CD14-positive monocyte (primary cell): Measurements from ENCODE around the gene METTL15. TPM values are rescaled to one million over a fixed set of nuclear protein-coding genes. Genes with fewer than 3 reads are reported as not detected.
"Not testable (repeated sequence)": the region's sequence is repeated elsewhere in the genome, so short reads cannot be mapped to it uniquely, and the experiment has no call there.

Source experiments
- DNase-seq, 3 donors: peaks; one replicate each; pipeline ENCODE4 v3.0.0-alpha.2; 2011 to 2022
- H2AFZ ChIP-seq: 2 replicates; pipeline ENCODE4 v1.6.0; 2012; ENCODE audit warnings: mild to moderate bottlenecking, low read depth, low read length, inconsistent platforms; ENCODE audit not compliant: insufficient read depth, poor library complexity, severe bottlenecking
- H3K27ac ChIP-seq, 2 donors: 1 replicate in 1 of 2; 2 replicates in 1 of 2; pipeline ENCODE4 v1.5.1; 2012 to 2013; ENCODE audit warnings: low read length in 2 of 2, control low read depth in 1 of 2, inconsistent platforms in 1 of 2, low read depth in 1 of 2, mild to moderate bottlenecking in 1 of 2
- H3K27me3 ChIP-seq, 2 donors: one replicate each; pipeline versions ENCODE4 v1.6.0 to v1.6.1; 2011 to 2013; ENCODE audit warnings: low read length in 2 of 2; ENCODE audit not compliant: control insufficient read depth in 2 of 2, insufficient read depth in 2 of 2
- H3K36me3 ChIP-seq, 2 donors: replicated peaks in 1 of 2; 1 replicate in 1 of 2; 2 replicates in 1 of 2; pipeline versions ENCODE4 v1.5.1 to v1.6.1; 2012 to 2013; ENCODE audit warnings: low read length in 2 of 2, control low read depth in 1 of 2, inconsistent platforms in 1 of 2, mild to moderate bottlenecking in 1 of 2; ENCODE audit not compliant: insufficient read depth in 2 of 2, control insufficient read depth in 1 of 2
- H3K4me1 ChIP-seq, 2 donors: 1 replicate in 1 of 2; 2 replicates in 1 of 2; pipeline versions ENCODE4 v1.5.1 to v1.6.1; 2012 to 2013; ENCODE audit warnings: low read length in 2 of 2, control low read depth in 1 of 2, inconsistent platforms in 1 of 2, mild to moderate bottlenecking in 1 of 2, moderate library complexity in 1 of 2; ENCODE audit not compliant: insufficient read depth in 2 of 2, control insufficient read depth in 1 of 2
- H3K4me2 ChIP-seq: replicated peaks from 2 replicates; pipeline ENCODE3; 2012; ENCODE audit warnings: low read length, moderate library complexity, mild to moderate bottlenecking; ENCODE audit not compliant: poor library complexity, severe bottlenecking; ENCODE audit errors: extremely low read depth
- H3K4me3 ChIP-seq, 3 experiments: fragments of 200-600 bp in 1 of 3; sonication (generic) in 1 of 3; replicated peaks in 1 of 3; 1 replicate in 2 of 3; 2 replicates in 1 of 3; pipeline ENCODE4 v1.5.1; 2011 to 2013; ENCODE audit warnings: low read length in 3 of 3, mild to moderate bottlenecking in 3 of 3, control low read depth in 2 of 3, low read depth in 2 of 3, inconsistent platforms in 1 of 3, moderate library complexity in 1 of 3
- H3K79me2 ChIP-seq: 2 replicates; pipeline ENCODE4 v1.6.0; 2012; ENCODE audit warnings: mild to moderate bottlenecking, control low read depth, inconsistent platforms, low read length, moderate library complexity; ENCODE audit not compliant: insufficient read depth
- H3K9ac ChIP-seq: 2 replicates; pipeline ENCODE4 v1.6.0; 2017; ENCODE audit warnings: low read length, mild to moderate bottlenecking; ENCODE audit not compliant: insufficient read depth, poor library complexity, severe bottlenecking
- H3K9me3 ChIP-seq, 2 donors: replicated peaks in 1 of 2; 1 replicate in 1 of 2; 2 replicates in 1 of 2; pipeline versions ENCODE4 v1.5.1 to v1.6.1; 2012 to 2013; ENCODE audit warnings: low read length in 2 of 2, control low read depth in 1 of 2; ENCODE audit not compliant: control insufficient read depth in 1 of 2, insufficient read depth in 1 of 2
- H4K20me1 ChIP-seq: 2 replicates; pipeline ENCODE4 v1.6.0; 2012; ENCODE audit warnings: mild to moderate bottlenecking, low read length, control low read depth, moderate library complexity; ENCODE audit not compliant: insufficient read depth
- H3K27ac Mint-ChIP-seq, 7 donors: one replicate each; pipeline ENCODE4 v1.8.0; 2020; ENCODE audit warnings: mild to moderate bottlenecking in 7 of 7, mixed read lengths in 7 of 7, moderate library complexity in 6 of 7, inconsistent platforms in 2 of 7
- H3K27me3 Mint-ChIP-seq, 3 donors: one replicate each; pipeline ENCODE4 v1.8.0; 2021 to 2022; ENCODE audit warnings: low read depth in 3 of 3, mild to moderate bottlenecking in 3 of 3, mixed read lengths in 3 of 3, moderate library complexity in 3 of 3, inconsistent platforms in 1 of 3
- H3K36me3 Mint-ChIP-seq, 2 donors: one replicate each; pipeline ENCODE4 v1.8.0; 2020; ENCODE audit warnings: mixed read lengths in 2 of 2, inconsistent platforms in 1 of 2, mild to moderate bottlenecking in 1 of 2
- H3K4me1 Mint-ChIP-seq: one replicate; pipeline ENCODE4 v1.8.0; 2020; ENCODE audit warnings: mild to moderate bottlenecking, mixed read lengths
- H3K4me3 Mint-ChIP-seq, 2 donors: one replicate each; pipeline ENCODE4 v1.8.0; 2020; ENCODE audit warnings: mild to moderate bottlenecking in 2 of 2, mixed read lengths in 2 of 2, moderate library complexity in 1 of 2
- H3K9me3 Mint-ChIP-seq, 7 donors: one replicate each; pipeline ENCODE4 v1.8.0; 2020 to 2022; ENCODE audit warnings: mixed read lengths in 7 of 7, mild to moderate bottlenecking in 6 of 7, moderate library complexity in 6 of 7, inconsistent platforms in 2 of 7
- CTCF ChIP-seq: fragments of 200-600 bp; IDR thresholded peaks from one replicate; pipeline ENCODE4 v1.8.0; 2022; ENCODE audit warnings: antibody characterized with exemption, mild to moderate bottlenecking
- WGBS: methylation state at CpG from one replicate; pipeline ENCODE4 v1.1.5; 2013; ENCODE audit warnings: missing lambda C conversion rate; ENCODE audit not compliant: insufficient coverage; 5-methylcytosine and 5-hydroxymethylcytosine counted together
- intact Hi-C, 2 donors: fragments of 100-400 bp; cut with micrococcal nuclease; formaldehyde crosslinking; loops; one replicate each; pipeline versions ENCODE4 v1.15.0 to v1.15.1; 2023
- polyA plus RNA-seq, 3 donors: library from polyadenylated mRNA; depleted of rRNA in 1 of 3; unstranded in 2 of 3; stranded (reverse) in 1 of 3; fragments of 300-500 nt in 2 of 3; fragments of >200 nt in 1 of 3; fragmentation: Illumina TruSeq in 2 of 3; gene quantifications; 1 replicate in 2 of 3; 2 replicates in 1 of 3; pipeline ENCODE4 v1.2.3, GENCODE V29; 2012 to 2021

METTL15 gene
- polyA plus RNA-seq, 3 donors = 2.3 to 2.9 (median 2.6) TPM

GRCh38 chr11:28083118-28083517 is 25.1 kb upstream of the METTL15 start:
- no peak overlapping the region for H3K4me3 ChIP-seq
- intact Hi-C loops = no loop called here
- no peaks in the 10 kb centered on the region for H3K9me3 ChIP-seq
- Mint-ChIP-seq H3K27ac (peak overlapping the region in 1 of 7 donors; percentile 71), H3K27me3 (no peaks in the 10 kb centered on the region), H3K9me3 (no peaks in the 10 kb centered on the region), H3K4me1 (no peaks in the 10 kb centered on the region), H3K4me3 (no peak overlapping the region), H3K36me3 (peaks cover 24 to 37% of the 10 kb centered on the region in 2 donors)
- H3K79me2 ChIP-seq = no peaks in the 10 kb centered on the region
- no peak overlapping the region for H3K27ac ChIP-seq
- H4K20me1 ChIP-seq = no peaks in the 10 kb centered on the region
- WGBS = no CpG with 5 or more reads among the region's 1 CpG
- TF ChIP-seq CTCF = no peak
- no peak overlapping the region for H3K9ac ChIP-seq
- H2AFZ ChIP-seq = no peak overlapping the region
- no peaks in the 10 kb centered on the region for H3K27me3 ChIP-seq
- no peak overlapping the region for H3K4me2 ChIP-seq
- no peaks in the 10 kb centered on the region for H3K4me1 ChIP-seq
- DNase-seq = no peak
- H3K36me3 ChIP-seq = peaks cover 14 to 57% of the 10 kb centered on the region in 2 donors

- intact Hi-C loops = no loop called here
- TF ChIP-seq CTCF = no peak
- H3K4me3 Mint-ChIP-seq = no peak overlapping the region
These were observed 21.6 kb upstream of the METTL15 start for GRCh38 chr11:28086569-28086968.

GRCh38 chr11:28087192-28087591 is 21.0 kb upstream of the METTL15 start:
- DNase-seq, H3K79me2 ChIP-seq, H3K27ac Mint-ChIP-seq, H3K4me3 ChIP-seq, H3K4me1 ChIP-seq, H3K9me3 ChIP-seq, H3K4me1 Mint-ChIP-seq, H3K27me3 Mint-ChIP-seq, H3K9ac ChIP-seq, H3K27me3 ChIP-seq, H3K4me3 Mint-ChIP-seq, H4K20me1 ChIP-seq, intact Hi-C loops, H3K9me3 Mint-ChIP-seq, H3K4me2 ChIP-seq, H3K27ac ChIP-seq, H2AFZ ChIP-seq: not testable (repeated sequence)
- H3K36me3 Mint-ChIP-seq = peaks cover 16 to 43% of the 10 kb centered on the region in 2 donors
- peaks cover 13 to 46% of the 10 kb centered on the region in 2 donors for H3K36me3 ChIP-seq
- WGBS = no CpG with 5 or more reads among the region's 1 CpG

More at GRCh38 chr11:28086569-28086968, 21.6 kb upstream of the METTL15 start:
- no peaks in the 10 kb centered on the region for H3K9me3 Mint-ChIP-seq
- H3K27ac Mint-ChIP-seq = no peak overlapping the region
- no peak overlapping the region for H3K27ac ChIP-seq
- H3K36me3 Mint-ChIP-seq = peaks cover 20 to 43% of the 10 kb centered on the region in 2 donors
- H2AFZ ChIP-seq = no peak overlapping the region
- no peak for DNase-seq
- no peaks in the 10 kb centered on the region for H3K27me3 ChIP-seq
- no peaks in the 10 kb centered on the region for H3K9me3 ChIP-seq
- peaks cover 17 to 52% of the 10 kb centered on the region in 2 donors for H3K36me3 ChIP-seq
- no peaks in the 10 kb centered on the region for H3K4me1 ChIP-seq
- no peaks in the 10 kb centered on the region for H3K27me3 Mint-ChIP-seq
- no peaks in the 10 kb centered on the region for H4K20me1 ChIP-seq
- H3K9ac ChIP-seq = no peak overlapping the region
- no peaks in the 10 kb centered on the region for H3K4me1 Mint-ChIP-seq
- no peak overlapping the region for H3K4me2 ChIP-seq
- H3K4me3 ChIP-seq = no peak overlapping the region
- WGBS = no CpG with 5 or more reads among the region's 1 CpG
- no peaks in the 10 kb centered on the region for H3K79me2 ChIP-seq
